WTC11 (cell line): ENCODE data around the gene ENTPD1. TPM values are rescaled to one million over a fixed set of nuclear protein-coding genes. Genes with fewer than 3 reads are reported as not detected.
A peak's percentile ranks its signal among the peaks of the same experiment; 100 is the strongest.

ENCODE experiments used
- ATAC-seq: fragments of 200-7000 bp; cut with Tn5 transposase; 2 replicates; pipeline ENCODE4 v1.10.0; 2021; ENCODE audit warnings: mild to moderate bottlenecking, moderate library complexity
- CTCF ChIA-PET: fragments of 300-600 bp; sonication (Branson Sonifier 250); formaldehyde crosslinking; loops from one replicate; lab custom pipeline; 2021; ENCODE audit warnings: antibody characterized with exemption; lab: Charles Lee
- POLR2A ChIA-PET: fragments of 350-600 bp; sonication (Branson Sonifier 250); formaldehyde crosslinking; loops from one replicate; lab custom pipeline; 2021; ENCODE audit warnings: antibody characterized with exemption; lab: Charles Lee
- DNase-seq: peaks from one replicate; pipeline ENCODE4 v3.0.0; 2021; ENCODE audit warnings: low spot score
- H3K27ac Mint-ChIP-seq: 2 replicates; pipeline ENCODE4 v1.8.0; 2021; ENCODE audit warnings: mixed read lengths
- H3K27me3 Mint-ChIP-seq: 2 replicates; pipeline ENCODE4 v1.8.0; 2021; ENCODE audit warnings: low read depth, mild to moderate bottlenecking, moderate library complexity, mixed read lengths
- H3K36me3 Mint-ChIP-seq: 2 replicates; pipeline ENCODE4 v1.8.0; 2021; ENCODE audit warnings: mixed read lengths
- H3K4me1 Mint-ChIP-seq: 2 replicates; pipeline ENCODE4 v1.8.0; 2022; ENCODE audit warnings: mixed read lengths
- H3K4me3 Mint-ChIP-seq: 2 replicates; pipeline ENCODE4 v1.8.0; 2021; ENCODE audit warnings: mild to moderate bottlenecking, moderate library complexity, mixed read lengths
- H3K9me3 Mint-ChIP-seq: 2 replicates; pipeline ENCODE4 v1.8.0; 2021; ENCODE audit warnings: mixed read lengths
- FOXP1 ChIP-seq: sonication (generic); formaldehyde crosslinking; IDR thresholded peaks from 2 replicates; pipeline ENCODE4 v1.8.0; 2022; ENCODE audit warnings: missing genetic modification reagents, mild to moderate bottlenecking, moderate library complexity, borderline replicate concordance
- GRHL2 ChIP-seq: fragments of 250-450 bp; sonication (Bioruptor Pico); IDR thresholded peaks from 2 replicates; pipeline ENCODE4 v1.8.0; 2022; ENCODE audit warnings: mild to moderate bottlenecking, moderate library complexity; ENCODE audit not compliant: insufficient replicate concordance, severe bottlenecking
- HMGA2 ChIP-seq: fragments of 250-450 bp; sonication (Bioruptor Pico); IDR thresholded peaks from 2 replicates; pipeline ENCODE4 v1.4.0; 2021; ENCODE audit warnings: mild to moderate bottlenecking, moderate library complexity
- JAZF1 ChIP-seq: fragments of 250-450 bp; sonication (Bioruptor Pico); IDR thresholded peaks from 2 replicates; pipeline ENCODE4 v1.9.0; 2021; ENCODE audit warnings: moderate library complexity, mild to moderate bottlenecking, inconsistent platforms
- MXD4 ChIP-seq: fragments of 250-450 bp; sonication (Bioruptor Pico); IDR thresholded peaks from 2 replicates; pipeline ENCODE4 v1.8.0; 2021; ENCODE audit warnings: mild to moderate bottlenecking, moderate library complexity, borderline replicate concordance
- NR2C2 ChIP-seq: sonication (generic); formaldehyde crosslinking; IDR thresholded peaks from 2 replicates; pipeline ENCODE4 v1.8.0; 2022; ENCODE audit warnings: mild to moderate bottlenecking, missing genetic modification reagents
- NR3C1 ChIP-seq: sonication (generic); formaldehyde crosslinking; conservative IDR thresholded peaks from 2 replicates; pipeline ENCODE4 v1.8.1; 2023; ENCODE audit warnings: low read depth, mild to moderate bottlenecking, missing genetic modification reagents
- RORB ChIP-seq: fragments of 250-450 bp; sonication (Bioruptor Pico); IDR thresholded peaks from 2 replicates; pipeline ENCODE4 v1.9.0; 2021; ENCODE audit warnings: mild to moderate bottlenecking
- SMAD3 ChIP-seq: sonication (generic); formaldehyde crosslinking; IDR thresholded peaks from 2 replicates; pipeline ENCODE4 v1.8.0; 2022; ENCODE audit warnings: missing genetic modification reagents, mild to moderate bottlenecking, borderline replicate concordance
- ZNF232 ChIP-seq: sonication (generic); formaldehyde crosslinking; IDR thresholded peaks from 2 replicates; pipeline ENCODE4 v1.8.0; 2022; ENCODE audit warnings: mild to moderate bottlenecking, missing genetic modification reagents
- ZNF396 ChIP-seq: fragments of 250-450 bp; sonication (Bioruptor Pico); IDR thresholded peaks from 2 replicates; pipeline ENCODE4 v1.8.0; 2021; ENCODE audit warnings: mild to moderate bottlenecking, moderate library complexity, borderline replicate concordance
- ZNF416 ChIP-seq: fragments of 250-450 bp; sonication (Bioruptor Pico); IDR thresholded peaks from 2 replicates; pipeline ENCODE4 v1.9.0; 2021; ENCODE audit warnings: mild to moderate bottlenecking, inconsistent platforms
- ZNF423 ChIP-seq: fragments of 250-450 bp; sonication (Bioruptor Pico); IDR thresholded peaks from 2 replicates; pipeline ENCODE4 v2.1.2; 2022; ENCODE audit warnings: mild to moderate bottlenecking, moderate library complexity
- total RNA-seq: library from RNA; stranded (reverse); gene quantifications from 3 replicates; pipeline ENCODE4 v1.2.3, GENCODE V29; 2021
- TF ChIP-seq, protein P1 (sequence below): fragments of 250-450 bp; sonication (Bioruptor Pico); IDR thresholded peaks from 2 replicates; pipeline ENCODE4 v1.8.0; 2021; ENCODE audit warnings: mild to moderate bottlenecking
- TF ChIP-seq, protein P2 (sequence below): fragments of 250-450 bp; sonication (Bioruptor Pico); IDR thresholded peaks from 2 replicates; pipeline ENCODE4 v1.9.0; 2021; ENCODE audit warnings: mild to moderate bottlenecking
- TF ChIP-seq, protein P3 (sequence below): sonication (generic); formaldehyde crosslinking; IDR thresholded peaks from 2 replicates; pipeline ENCODE4 v1.8.1; 2023; ENCODE audit warnings: mild to moderate bottlenecking, missing genetic modification reagents, moderate library complexity
- TF ChIP-seq, protein P4 (sequence below): sonication (generic); formaldehyde crosslinking; conservative IDR thresholded peaks from 2 replicates; pipeline ENCODE4 v1.8.1; 2022; ENCODE audit warnings: mild to moderate bottlenecking, missing genetic modification reagents
- TF ChIP-seq, protein P5 (sequence below): fragments of 250-450 bp; sonication (Bioruptor Pico); IDR thresholded peaks from 2 replicates; pipeline ENCODE4 v1.9.0; 2021; ENCODE audit warnings: mild to moderate bottlenecking, borderline replicate concordance
- TF ChIP-seq, protein P6 (sequence below): sonication (generic); formaldehyde crosslinking; IDR thresholded peaks from 2 replicates; pipeline ENCODE4 v1.8.1; 2023; ENCODE audit warnings: mild to moderate bottlenecking, moderate library complexity, missing genetic modification reagents
- TF ChIP-seq, protein P7 (sequence below): sonication (generic); formaldehyde crosslinking; IDR thresholded peaks from 2 replicates; pipeline ENCODE4 v1.8.1; 2022; ENCODE audit warnings: low read depth, mild to moderate bottlenecking, moderate library complexity, missing genetic modification reagents, borderline replicate concordance

Gene ENTPD1
- total RNA-seq, 1 experiment from 2014 or later: 2.3 TPM

DNA sequence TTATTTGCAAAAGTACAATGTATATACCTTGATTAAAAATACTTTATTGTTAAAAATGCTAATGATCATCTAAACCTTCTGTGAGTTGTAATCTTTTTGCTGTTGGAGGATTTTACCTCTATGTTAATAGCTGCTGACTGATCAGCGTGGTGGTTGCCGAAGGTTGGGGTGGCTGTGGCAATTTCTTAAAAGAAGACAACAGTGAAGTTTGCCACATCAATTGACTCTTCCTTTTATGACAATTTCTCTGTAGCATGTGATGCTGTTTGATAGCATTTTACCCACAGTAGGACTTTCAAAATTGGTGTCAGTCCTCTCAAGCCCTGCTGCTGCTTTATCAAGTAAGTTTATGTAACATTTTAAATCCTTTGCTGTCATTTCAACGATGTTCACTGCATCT, 16.9 kb upstream of the ENTPD1 start:
- H3K27ac Mint-ChIP-seq: no peak overlapping the region
- H3K4me3 Mint-ChIP-seq: no peak overlapping the region
- no peak for TF ChIP-seq FOXP1
- TF ChIP-seq, protein P1, sequence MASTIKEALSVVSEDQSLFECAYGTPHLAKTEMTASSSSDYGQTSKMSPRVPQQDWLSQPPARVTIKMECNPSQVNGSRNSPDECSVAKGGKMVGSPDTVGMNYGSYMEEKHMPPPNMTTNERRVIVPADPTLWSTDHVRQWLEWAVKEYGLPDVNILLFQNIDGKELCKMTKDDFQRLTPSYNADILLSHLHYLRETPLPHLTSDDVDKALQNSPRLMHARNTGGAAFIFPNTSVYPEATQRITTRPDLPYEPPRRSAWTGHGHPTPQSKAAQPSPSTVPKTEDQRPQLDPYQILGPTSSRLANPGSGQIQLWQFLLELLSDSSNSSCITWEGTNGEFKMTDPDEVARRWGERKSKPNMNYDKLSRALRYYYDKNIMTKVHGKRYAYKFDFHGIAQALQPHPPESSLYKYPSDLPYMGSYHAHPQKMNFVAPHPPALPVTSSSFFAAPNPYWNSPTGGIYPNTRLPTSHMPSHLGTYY (CRISPR knock-in tag): no peak
- no peaks in the 10 kb centered on the region for H3K27me3 Mint-ChIP-seq
- peaks cover 21% of the 10 kb centered on the region for H3K4me1 Mint-ChIP-seq
- ChIA-PET CTCF (interaction anchor here (1.8 kb wide), 1 partner anchor 45 kb away, joined by 4 read pairs; the partner anchor contains the start of gene TCTN3), POLR2A (no interaction called here)
- DNase-seq (no peak), ATAC-seq (no peak)
- peaks cover 10% of the 10 kb centered on the region for H3K9me3 Mint-ChIP-seq
- peaks cover 3% of the 10 kb centered on the region for H3K36me3 Mint-ChIP-seq

DNA sequence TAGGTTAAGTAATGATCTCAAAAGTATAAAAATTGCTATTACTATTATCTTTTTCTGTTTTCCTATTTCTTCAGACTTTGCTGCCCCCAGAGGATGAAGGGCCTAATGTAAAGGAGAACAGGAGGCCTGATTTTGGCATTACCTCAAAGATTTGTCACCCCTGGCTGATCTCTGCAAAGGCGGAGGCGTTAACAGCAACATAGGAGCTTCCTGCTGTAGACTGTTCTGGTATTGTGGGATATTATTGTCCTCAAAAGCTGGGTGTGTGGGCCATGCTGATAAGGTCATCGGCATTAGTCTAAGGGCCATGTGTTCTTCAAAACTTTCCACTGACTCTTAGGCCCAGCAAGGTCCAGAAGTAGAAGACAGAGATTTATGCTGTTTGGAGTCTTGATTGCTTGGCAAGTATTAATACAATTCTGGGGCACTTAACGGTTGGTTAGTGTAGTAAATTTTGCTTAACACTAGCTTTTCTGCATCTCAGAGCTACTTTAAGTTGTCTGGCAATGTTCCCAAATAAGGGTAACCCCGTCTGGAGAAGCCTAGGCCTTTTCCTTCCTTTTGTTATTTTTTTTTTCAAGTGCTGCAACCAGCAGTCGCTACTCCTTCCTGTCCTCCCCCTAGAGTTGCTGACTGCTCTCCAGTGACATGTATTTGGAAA, 14.0 kb upstream of the ENTPD1 start:
- DNase-seq (no peak), ATAC-seq (peak; percentile 90)
- ChIA-PET POLR2A (no interaction called here), CTCF (interaction anchor here (0.7 to 2.1 kb wide), 2 partner anchors 48 to 101 kb away, joined by 3 to 11 read pairs; partner anchors contain the start of gene TCTN3)
- no peak overlapping the region for H3K4me3 Mint-ChIP-seq
- H3K36me3 Mint-ChIP-seq: no peaks in the 10 kb centered on the region
- no peaks in the 10 kb centered on the region for H3K27me3 Mint-ChIP-seq
- no peak overlapping the region for H3K27ac Mint-ChIP-seq
- no peaks in the 10 kb centered on the region for H3K9me3 Mint-ChIP-seq
- peaks cover 21% of the 10 kb centered on the region for H3K4me1 Mint-ChIP-seq
- TF ChIP-seq GRHL2 (no peak), MXD4 (CRISPR knock-in tag) (no peak), JAZF1 (CRISPR knock-in tag) (no peak), NR3C1 (no peak), RORB (CRISPR knock-in tag) (no peak), NR2C2 (no peak), ZNF423 (no peak), ZNF232 (CRISPR knock-in tag) (no peak), ZNF396 (CRISPR knock-in tag) (no peak), HMGA2 (CRISPR knock-in tag) (no peak), ZNF416 (no peak), SMAD3 (no peak)
- TF ChIP-seq, protein P2, sequence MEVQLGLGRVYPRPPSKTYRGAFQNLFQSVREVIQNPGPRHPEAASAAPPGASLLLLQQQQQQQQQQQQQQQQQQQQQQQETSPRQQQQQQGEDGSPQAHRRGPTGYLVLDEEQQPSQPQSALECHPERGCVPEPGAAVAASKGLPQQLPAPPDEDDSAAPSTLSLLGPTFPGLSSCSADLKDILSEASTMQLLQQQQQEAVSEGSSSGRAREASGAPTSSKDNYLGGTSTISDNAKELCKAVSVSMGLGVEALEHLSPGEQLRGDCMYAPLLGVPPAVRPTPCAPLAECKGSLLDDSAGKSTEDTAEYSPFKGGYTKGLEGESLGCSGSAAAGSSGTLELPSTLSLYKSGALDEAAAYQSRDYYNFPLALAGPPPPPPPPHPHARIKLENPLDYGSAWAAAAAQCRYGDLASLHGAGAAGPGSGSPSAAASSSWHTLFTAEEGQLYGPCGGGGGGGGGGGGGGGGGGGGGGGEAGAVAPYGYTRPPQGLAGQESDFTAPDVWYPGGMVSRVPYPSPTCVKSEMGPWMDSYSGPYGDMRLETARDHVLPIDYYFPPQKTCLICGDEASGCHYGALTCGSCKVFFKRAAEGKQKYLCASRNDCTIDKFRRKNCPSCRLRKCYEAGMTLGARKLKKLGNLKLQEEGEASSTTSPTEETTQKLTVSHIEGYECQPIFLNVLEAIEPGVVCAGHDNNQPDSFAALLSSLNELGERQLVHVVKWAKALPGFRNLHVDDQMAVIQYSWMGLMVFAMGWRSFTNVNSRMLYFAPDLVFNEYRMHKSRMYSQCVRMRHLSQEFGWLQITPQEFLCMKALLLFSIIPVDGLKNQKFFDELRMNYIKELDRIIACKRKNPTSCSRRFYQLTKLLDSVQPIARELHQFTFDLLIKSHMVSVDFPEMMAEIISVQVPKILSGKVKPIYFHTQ (CRISPR knock-in tag): no peak
- TF ChIP-seq, protein P3, sequence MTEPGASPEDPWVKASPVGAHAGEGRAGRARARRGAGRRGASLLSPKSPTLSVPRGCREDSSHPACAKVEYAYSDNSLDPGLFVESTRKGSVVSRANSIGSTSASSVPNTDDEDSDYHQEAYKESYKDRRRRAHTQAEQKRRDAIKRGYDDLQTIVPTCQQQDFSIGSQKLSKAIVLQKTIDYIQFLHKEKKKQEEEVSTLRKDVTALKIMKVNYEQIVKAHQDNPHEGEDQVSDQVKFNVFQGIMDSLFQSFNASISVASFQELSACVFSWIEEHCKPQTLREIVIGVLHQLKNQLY: no peak
- TF ChIP-seq, protein P4, sequence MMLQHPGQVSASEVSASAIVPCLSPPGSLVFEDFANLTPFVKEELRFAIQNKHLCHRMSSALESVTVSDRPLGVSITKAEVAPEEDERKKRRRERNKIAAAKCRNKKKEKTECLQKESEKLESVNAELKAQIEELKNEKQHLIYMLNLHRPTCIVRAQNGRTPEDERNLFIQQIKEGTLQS: no peak
- TF ChIP-seq, protein P5, sequence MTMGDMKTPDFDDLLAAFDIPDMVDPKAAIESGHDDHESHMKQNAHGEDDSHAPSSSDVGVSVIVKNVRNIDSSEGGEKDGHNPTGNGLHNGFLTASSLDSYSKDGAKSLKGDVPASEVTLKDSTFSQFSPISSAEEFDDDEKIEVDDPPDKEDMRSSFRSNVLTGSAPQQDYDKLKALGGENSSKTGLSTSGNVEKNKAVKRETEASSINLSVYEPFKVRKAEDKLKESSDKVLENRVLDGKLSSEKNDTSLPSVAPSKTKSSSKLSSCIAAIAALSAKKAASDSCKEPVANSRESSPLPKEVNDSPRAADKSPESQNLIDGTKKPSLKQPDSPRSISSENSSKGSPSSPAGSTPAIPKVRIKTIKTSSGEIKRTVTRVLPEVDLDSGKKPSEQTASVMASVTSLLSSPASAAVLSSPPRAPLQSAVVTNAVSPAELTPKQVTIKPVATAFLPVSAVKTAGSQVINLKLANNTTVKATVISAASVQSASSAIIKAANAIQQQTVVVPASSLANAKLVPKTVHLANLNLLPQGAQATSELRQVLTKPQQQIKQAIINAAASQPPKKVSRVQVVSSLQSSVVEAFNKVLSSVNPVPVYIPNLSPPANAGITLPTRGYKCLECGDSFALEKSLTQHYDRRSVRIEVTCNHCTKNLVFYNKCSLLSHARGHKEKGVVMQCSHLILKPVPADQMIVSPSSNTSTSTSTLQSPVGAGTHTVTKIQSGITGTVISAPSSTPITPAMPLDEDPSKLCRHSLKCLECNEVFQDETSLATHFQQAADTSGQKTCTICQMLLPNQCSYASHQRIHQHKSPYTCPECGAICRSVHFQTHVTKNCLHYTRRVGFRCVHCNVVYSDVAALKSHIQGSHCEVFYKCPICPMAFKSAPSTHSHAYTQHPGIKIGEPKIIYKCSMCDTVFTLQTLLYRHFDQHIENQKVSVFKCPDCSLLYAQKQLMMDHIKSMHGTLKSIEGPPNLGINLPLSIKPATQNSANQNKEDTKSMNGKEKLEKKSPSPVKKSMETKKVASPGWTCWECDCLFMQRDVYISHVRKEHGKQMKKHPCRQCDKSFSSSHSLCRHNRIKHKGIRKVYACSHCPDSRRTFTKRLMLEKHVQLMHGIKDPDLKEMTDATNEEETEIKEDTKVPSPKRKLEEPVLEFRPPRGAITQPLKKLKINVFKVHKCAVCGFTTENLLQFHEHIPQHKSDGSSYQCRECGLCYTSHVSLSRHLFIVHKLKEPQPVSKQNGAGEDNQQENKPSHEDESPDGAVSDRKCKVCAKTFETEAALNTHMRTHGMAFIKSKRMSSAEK (CRISPR knock-in tag): no peak
- TF ChIP-seq, protein P6, sequence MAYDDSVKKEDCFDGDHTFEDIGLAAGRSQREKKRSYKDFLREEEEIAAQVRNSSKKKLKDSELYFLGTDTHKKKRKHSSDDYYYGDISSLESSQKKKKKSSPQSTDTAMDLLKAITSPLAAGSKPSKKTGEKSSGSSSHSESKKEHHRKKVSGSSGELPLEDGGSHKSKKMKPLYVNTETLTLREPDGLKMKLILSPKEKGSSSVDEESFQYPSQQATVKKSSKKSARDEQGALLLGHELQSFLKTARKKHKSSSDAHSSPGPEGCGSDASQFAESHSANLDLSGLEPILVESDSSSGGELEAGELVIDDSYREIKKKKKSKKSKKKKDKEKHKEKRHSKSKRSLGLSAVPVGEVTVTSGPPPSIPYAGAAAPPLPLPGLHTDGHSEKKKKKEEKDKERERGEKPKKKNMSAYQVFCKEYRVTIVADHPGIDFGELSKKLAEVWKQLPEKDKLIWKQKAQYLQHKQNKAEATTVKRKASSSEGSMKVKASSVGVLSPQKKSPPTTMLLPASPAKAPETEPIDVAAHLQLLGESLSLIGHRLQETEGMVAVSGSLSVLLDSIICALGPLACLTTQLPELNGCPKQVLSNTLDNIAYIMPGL: no peak
- TF ChIP-seq, protein P7, sequence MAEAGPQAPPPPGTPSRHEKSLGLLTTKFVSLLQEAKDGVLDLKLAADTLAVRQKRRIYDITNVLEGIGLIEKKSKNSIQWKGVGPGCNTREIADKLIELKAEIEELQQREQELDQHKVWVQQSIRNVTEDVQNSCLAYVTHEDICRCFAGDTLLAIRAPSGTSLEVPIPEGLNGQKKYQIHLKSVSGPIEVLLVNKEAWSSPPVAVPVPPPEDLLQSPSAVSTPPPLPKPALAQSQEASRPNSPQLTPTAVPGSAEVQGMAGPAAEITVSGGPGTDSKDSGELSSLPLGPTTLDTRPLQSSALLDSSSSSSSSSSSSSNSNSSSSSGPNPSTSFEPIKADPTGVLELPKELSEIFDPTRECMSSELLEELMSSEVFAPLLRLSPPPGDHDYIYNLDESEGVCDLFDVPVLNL: no peak
